WTC11 (cell line): ENCODE results near the gene ADD2. TPM values are rescaled to one million over a fixed set of nuclear protein-coding genes. Genes with fewer than 3 reads are reported as not detected.

Experiments used
- ATAC-seq: fragments of 200-7000 bp; cut with Tn5 transposase; 2 replicates; pipeline ENCODE4 v1.10.0; 2021; ENCODE audit warnings: mild to moderate bottlenecking, moderate library complexity
- CTCF ChIA-PET: fragments of 300-600 bp; sonication (Branson Sonifier 250); formaldehyde crosslinking; loops from one replicate; lab custom pipeline; 2021; ENCODE audit warnings: antibody characterized with exemption; lab: Charles Lee
- POLR2A ChIA-PET: fragments of 350-600 bp; sonication (Branson Sonifier 250); formaldehyde crosslinking; loops from one replicate; lab custom pipeline; 2021; ENCODE audit warnings: antibody characterized with exemption; lab: Charles Lee
- DNase-seq: peaks from one replicate; pipeline ENCODE4 v3.0.0; 2021; ENCODE audit warnings: low spot score
- H3K27ac Mint-ChIP-seq: 2 replicates; pipeline ENCODE4 v1.8.0; 2021; ENCODE audit warnings: mixed read lengths
- H3K27me3 Mint-ChIP-seq: 2 replicates; pipeline ENCODE4 v1.8.0; 2021; ENCODE audit warnings: low read depth, mild to moderate bottlenecking, moderate library complexity, mixed read lengths
- H3K36me3 Mint-ChIP-seq: 2 replicates; pipeline ENCODE4 v1.8.0; 2021; ENCODE audit warnings: mixed read lengths
- H3K4me1 Mint-ChIP-seq: 2 replicates; pipeline ENCODE4 v1.8.0; 2022; ENCODE audit warnings: mixed read lengths
- H3K4me3 Mint-ChIP-seq: 2 replicates; pipeline ENCODE4 v1.8.0; 2021; ENCODE audit warnings: mild to moderate bottlenecking, moderate library complexity, mixed read lengths
- H3K9me3 Mint-ChIP-seq: 2 replicates; pipeline ENCODE4 v1.8.0; 2021; ENCODE audit warnings: mixed read lengths
- ATF6 ChIP-seq: sonication (generic); formaldehyde crosslinking; IDR thresholded peaks from 2 replicates; pipeline ENCODE4 v1.8.1; 2023; ENCODE audit warnings: mild to moderate bottlenecking, missing genetic modification reagents
- CDX4 ChIP-seq: fragments of 250-450 bp; sonication (Bioruptor Pico); IDR thresholded peaks from 2 replicates; pipeline ENCODE4 v1.9.0; 2021; ENCODE audit warnings: moderate library complexity, mild to moderate bottlenecking, inconsistent platforms, borderline replicate concordance
- CREB1 ChIP-seq: sonication (generic); formaldehyde crosslinking; IDR thresholded peaks from 2 replicates; pipeline ENCODE4 v1.8.0; 2023; ENCODE audit warnings: mild to moderate bottlenecking, missing genetic modification reagents
- KAT7 ChIP-seq: sonication (generic); formaldehyde crosslinking; IDR thresholded peaks from 2 replicates; pipeline ENCODE4 v1.8.1; 2023; ENCODE audit warnings: missing genetic modification reagents, mild to moderate bottlenecking, borderline replicate concordance
- MLX ChIP-seq: sonication (generic); formaldehyde crosslinking; IDR thresholded peaks from 2 replicates; pipeline ENCODE4 v1.8.1; 2023; ENCODE audit warnings: mild to moderate bottlenecking, missing genetic modification reagents, moderate library complexity
- NFATC4 ChIP-seq: fragments of 250-450 bp; sonication (Bioruptor Pico); IDR thresholded peaks from 2 replicates; pipeline ENCODE4 v1.9.0; 2021; ENCODE audit warnings: mild to moderate bottlenecking
- NR3C1 ChIP-seq: sonication (generic); formaldehyde crosslinking; conservative IDR thresholded peaks from 2 replicates; pipeline ENCODE4 v1.8.1; 2023; ENCODE audit warnings: low read depth, mild to moderate bottlenecking, missing genetic modification reagents
- PRRX2 ChIP-seq: fragments of 250-450 bp; sonication (Bioruptor Pico); IDR thresholded peaks from 2 replicates; pipeline ENCODE4 v1.8.0; 2021; ENCODE audit warnings: mild to moderate bottlenecking
- SMAD4 ChIP-seq: sonication (generic); formaldehyde crosslinking; IDR thresholded peaks from 2 replicates; pipeline ENCODE4 v1.8.0; 2022; ENCODE audit warnings: mild to moderate bottlenecking, missing genetic modification reagents
- SP1 ChIP-seq: sonication (generic); formaldehyde crosslinking; conservative IDR thresholded peaks from 2 replicates; pipeline ENCODE4 v1.8.1; 2022; ENCODE audit warnings: missing genetic modification reagents
- TCF7 ChIP-seq: sonication (generic); formaldehyde crosslinking; IDR thresholded peaks from 2 replicates; pipeline ENCODE4 v1.8.0; 2022; ENCODE audit warnings: mild to moderate bottlenecking, low read depth, missing genetic modification reagents, moderate library complexity
- TEAD1 ChIP-seq: sonication (generic); formaldehyde crosslinking; IDR thresholded peaks from 2 replicates; pipeline ENCODE4 v1.8.0; 2022; ENCODE audit warnings: mild to moderate bottlenecking, missing genetic modification reagents
- USF1 ChIP-seq: sonication (generic); formaldehyde crosslinking; IDR thresholded peaks from 2 replicates; pipeline ENCODE4 v1.8.0; 2022; ENCODE audit warnings: mild to moderate bottlenecking, missing genetic modification reagents
- ZNF396 ChIP-seq: fragments of 250-450 bp; sonication (Bioruptor Pico); IDR thresholded peaks from 2 replicates; pipeline ENCODE4 v1.8.0; 2021; ENCODE audit warnings: mild to moderate bottlenecking, moderate library complexity, borderline replicate concordance
- ZNF416 ChIP-seq: fragments of 250-450 bp; sonication (Bioruptor Pico); IDR thresholded peaks from 2 replicates; pipeline ENCODE4 v1.9.0; 2021; ENCODE audit warnings: mild to moderate bottlenecking, inconsistent platforms
- total RNA-seq: library from RNA; stranded (reverse); gene quantifications from 3 replicates; pipeline ENCODE4 v1.2.3, GENCODE V29; 2021
- TF ChIP-seq, protein P1 (sequence below): sonication (generic); formaldehyde crosslinking; conservative IDR thresholded peaks from 2 replicates; pipeline ENCODE4 v1.8.1; 2023; ENCODE audit warnings: mild to moderate bottlenecking, low read depth, missing genetic modification reagents, moderate library complexity
- TF ChIP-seq, protein P2 (sequence below): sonication (generic); formaldehyde crosslinking; IDR thresholded peaks from 2 replicates; pipeline ENCODE4 v1.8.0; 2022; ENCODE audit warnings: mild to moderate bottlenecking, missing genetic modification reagents

The ADD2 gene
- total RNA-seq, 1 experiment from 2014 or later: 196 TPM

DNA sequence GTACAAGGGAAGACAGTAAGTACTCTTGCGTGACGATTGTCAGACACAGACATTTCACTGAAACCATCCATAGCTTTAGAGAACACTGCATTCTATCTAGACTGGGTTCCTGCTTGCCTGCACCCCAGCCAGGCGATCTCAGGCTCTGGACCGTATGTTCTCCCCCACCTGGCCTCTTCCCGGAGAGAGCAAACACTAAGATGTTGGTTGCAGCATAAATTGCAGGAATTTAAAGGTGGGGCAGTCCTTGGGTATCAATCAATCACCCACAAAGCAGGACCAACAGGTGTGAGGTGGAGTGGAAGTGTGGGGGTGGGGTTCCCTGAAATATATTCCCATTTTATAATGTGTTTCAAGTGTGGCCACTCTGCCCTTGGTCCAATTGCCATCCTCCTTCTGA is 110.8 kb downstream of the ADD2 start:
- ChIA-PET CTCF (interaction anchor here (0.9 to 2.9 kb wide), 6 partner anchors 12 to 353 kb away, joined by 3 to 15 read pairs (median 3); partner anchors contain the start of gene ADD2), POLR2A (no interaction called here)
- DNase-seq: no peak

DNA sequence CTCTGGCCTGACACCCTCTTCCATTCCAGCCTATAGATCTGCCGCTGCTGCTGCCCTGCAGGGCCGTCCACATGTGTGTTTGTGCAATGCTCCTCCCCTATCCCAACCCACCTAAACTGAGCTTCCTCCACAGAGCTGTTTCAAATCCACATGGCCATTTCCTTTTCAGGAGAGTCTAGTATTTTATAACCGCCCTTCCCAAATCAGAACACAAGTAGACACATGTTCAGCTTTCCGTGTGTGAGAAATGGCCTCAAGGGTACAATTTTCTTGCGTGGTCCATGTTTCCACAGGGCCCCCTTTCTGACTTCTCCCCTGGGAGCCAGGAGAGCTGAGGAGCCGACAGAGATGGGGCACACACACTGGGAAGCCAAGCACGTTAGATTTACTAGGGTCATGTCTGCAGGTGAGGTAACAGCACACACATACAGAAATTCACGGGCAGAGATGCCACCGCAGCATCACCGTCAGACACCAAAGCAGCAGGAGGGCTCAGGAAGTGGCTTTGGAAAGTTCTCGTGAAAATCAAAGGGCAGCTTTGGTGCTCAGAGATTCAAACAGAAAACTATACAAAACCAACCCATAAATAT is 111.5 kb downstream of the ADD2 start:
- no peaks in the 10 kb centered on the region for H3K9me3 Mint-ChIP-seq
- H3K4me1 Mint-ChIP-seq: peaks cover 22% of the 10 kb centered on the region
- H3K27ac Mint-ChIP-seq: no peak overlapping the region
- peaks cover 2% of the 10 kb centered on the region; the same call in 1 of the 2 replicates for H3K36me3 Mint-ChIP-seq
- CTCF ChIA-PET: interaction anchor here (0.6 to 2.9 kb wide), 7 partner anchors 13 to 352 kb away, joined by 3 to 15 read pairs (median 3); partner anchors contain the start of gene ADD2
- TF ChIP-seq ZNF396 (CRISPR knock-in tag): no peak
- TF ChIP-seq, protein P1, sequence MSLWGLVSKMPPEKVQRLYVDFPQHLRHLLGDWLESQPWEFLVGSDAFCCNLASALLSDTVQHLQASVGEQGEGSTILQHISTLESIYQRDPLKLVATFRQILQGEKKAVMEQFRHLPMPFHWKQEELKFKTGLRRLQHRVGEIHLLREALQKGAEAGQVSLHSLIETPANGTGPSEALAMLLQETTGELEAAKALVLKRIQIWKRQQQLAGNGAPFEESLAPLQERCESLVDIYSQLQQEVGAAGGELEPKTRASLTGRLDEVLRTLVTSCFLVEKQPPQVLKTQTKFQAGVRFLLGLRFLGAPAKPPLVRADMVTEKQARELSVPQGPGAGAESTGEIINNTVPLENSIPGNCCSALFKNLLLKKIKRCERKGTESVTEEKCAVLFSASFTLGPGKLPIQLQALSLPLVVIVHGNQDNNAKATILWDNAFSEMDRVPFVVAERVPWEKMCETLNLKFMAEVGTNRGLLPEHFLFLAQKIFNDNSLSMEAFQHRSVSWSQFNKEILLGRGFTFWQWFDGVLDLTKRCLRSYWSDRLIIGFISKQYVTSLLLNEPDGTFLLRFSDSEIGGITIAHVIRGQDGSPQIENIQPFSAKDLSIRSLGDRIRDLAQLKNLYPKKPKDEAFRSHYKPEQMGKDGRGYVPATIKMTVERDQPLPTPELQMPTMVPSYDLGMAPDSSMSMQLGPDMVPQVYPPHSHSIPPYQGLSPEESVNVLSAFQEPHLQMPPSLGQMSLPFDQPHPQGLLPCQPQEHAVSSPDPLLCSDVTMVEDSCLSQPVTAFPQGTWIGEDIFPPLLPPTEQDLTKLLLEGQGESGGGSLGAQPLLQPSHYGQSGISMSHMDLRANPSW (CRISPR knock-in tag): no peak
- TF ChIP-seq ZNF416 (CRISPR knock-in tag): no peak
- TF ChIP-seq NFATC4 (CRISPR knock-in tag): no peak
- no peak for TF ChIP-seq NR3C1 (CRISPR knock-in tag)
- TF ChIP-seq MLX (CRISPR knock-in tag): no peak
- no peak for TF ChIP-seq TCF7
- TF ChIP-seq USF1 (CRISPR knock-in tag): no peak
- TF ChIP-seq, protein P2, sequence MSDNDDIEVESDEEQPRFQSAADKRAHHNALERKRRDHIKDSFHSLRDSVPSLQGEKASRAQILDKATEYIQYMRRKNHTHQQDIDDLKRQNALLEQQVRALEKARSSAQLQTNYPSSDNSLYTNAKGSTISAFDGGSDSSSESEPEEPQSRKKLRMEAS (CRISPR knock-in tag): no peak
- no peak for TF ChIP-seq TEAD1 (CRISPR knock-in tag)
- TF ChIP-seq CREB1 (CRISPR knock-in tag): no peak
- TF ChIP-seq SMAD4 (CRISPR knock-in tag): no peak
- no peak for TF ChIP-seq SP1
- TF ChIP-seq KAT7: no peak
- TF ChIP-seq ATF6: no peak
- TF ChIP-seq, all 79 proteins: peak for 0
- no peak for DNase-seq
- H3K27me3 Mint-ChIP-seq: peaks cover 53% of the 10 kb centered on the region
- POLR2A ChIA-PET: no interaction called here
- no peak overlapping the region for H3K4me3 Mint-ChIP-seq
- ATAC-seq: peak; percentile 31

More for the DNA sequence above, 110.8 kb downstream of the ADD2 start:
- Mint-ChIP-seq H3K27ac (no peak overlapping the region), H3K27me3 (peaks cover 46% of the 10 kb centered on the region), H3K36me3 (peaks cover 9% of the 10 kb centered on the region), H3K4me1 (peaks cover 22% of the 10 kb centered on the region), H3K9me3 (no peaks in the 10 kb centered on the region), H3K4me3 (no peak overlapping the region)
- TF ChIP-seq NFATC4 (CRISPR knock-in tag) (0 out of 2 replicates have a peak, but pooled peaks have one; percentile 36), CDX4 (no peak), PRRX2 (peak; percentile 23; the same call in 1 of the 2 replicates)
- ATAC-seq: peak; percentile 18; the same call in 1 of the 2 replicates
